DND-41 (cell line): Measurements from ENCODE around the gene RNF144A.

ENCODE experiments used
- ATAC-seq: fragments of 200-7000 bp; cut with Tn5 transposase; 3 replicates; pipeline ENCODE4 v1.9.1; 2021; ENCODE audit warnings: low read depth; ENCODE audit not compliant: insufficient read depth
- DNase-seq: peaks from one replicate; pipeline ENCODE4 v3.0.0-alpha.2; 2020
- H2AFZ ChIP-seq: 2 replicates; pipeline ENCODE4 v1.6.0; 2012; ENCODE audit warnings: low read depth, low read length
- H3K27ac ChIP-seq: 2 replicates; pipeline ENCODE4 v1.5.1; 2012; ENCODE audit warnings: low read length, inconsistent platforms
- H3K27me3 ChIP-seq: fragments of 200-600 bp; sonication (generic); 2 replicates; pipeline ENCODE4 v1.6.0; 2012; ENCODE audit warnings: low read length, mild to moderate bottlenecking, inconsistent platforms; ENCODE audit not compliant: insufficient read depth, poor library complexity
- H3K36me3 ChIP-seq: 2 replicates; pipeline ENCODE4 v1.5.1; 2012; ENCODE audit warnings: low read length, inconsistent platforms; ENCODE audit not compliant: insufficient read depth
- H3K4me1 ChIP-seq: 2 replicates; pipeline ENCODE4 v1.5.1; 2012; ENCODE audit warnings: mild to moderate bottlenecking, low read length; ENCODE audit not compliant: insufficient read depth
- H3K4me2 ChIP-seq: 2 replicates; pipeline ENCODE4 v1.6.0; 2012; ENCODE audit warnings: mild to moderate bottlenecking, moderate library complexity, low read length, inconsistent platforms; ENCODE audit not compliant: insufficient read depth
- H3K4me3 ChIP-seq, 2 experiments: fragments of 200-600 bp in 1 of 2; shearing (Covaris generic) in 1 of 2; 2 replicates each; pipeline ENCODE4 v1.5.1; 2012 to 2016; ENCODE audit warnings: inconsistent platforms in 2 of 2, low read length in 2 of 2, mild to moderate bottlenecking in 2 of 2, low read depth in 1 of 2, moderate library complexity in 1 of 2
- H3K79me2 ChIP-seq: 2 replicates; pipeline ENCODE4 v1.6.0; 2012; ENCODE audit warnings: low read length, inconsistent platforms; ENCODE audit not compliant: insufficient read depth
- H3K9ac ChIP-seq: 2 replicates; pipeline ENCODE4 v1.6.0; 2012; ENCODE audit warnings: low read depth, mild to moderate bottlenecking, inconsistent platforms, low read length, moderate library complexity
- H3K9me3 ChIP-seq: 2 replicates; pipeline ENCODE4 v1.5.1; 2012; ENCODE audit warnings: low read length, moderate library complexity, mild to moderate bottlenecking, inconsistent platforms; ENCODE audit not compliant: insufficient read depth, severe bottlenecking
- H4K20me1 ChIP-seq: 2 replicates; pipeline ENCODE4 v1.6.0; 2012; ENCODE audit warnings: low read length; ENCODE audit not compliant: insufficient read depth
- CTCF ChIP-seq: IDR thresholded peaks from 2 replicates; pipeline ENCODE4 v1.5.1; 2012; ENCODE audit warnings: borderline replicate concordance, low read length, moderate library complexity, mild to moderate bottlenecking; ENCODE audit not compliant: poor library complexity, severe bottlenecking; ENCODE audit errors: extremely low read depth
- EZH2 ChIP-seq: IDR thresholded peaks from 3 replicates; pipeline ENCODE4 v1.6.1; 2012; ENCODE audit warnings: borderline replicate concordance, low read depth, mild to moderate bottlenecking, moderate library complexity, low read length, inconsistent platforms; ENCODE audit not compliant: severe bottlenecking

Gene RNF144A

GRCh38 chr2:6932206-6932605, 15.0 kb downstream of the RNF144A start:
- peaks cover 15% of the 10 kb centered on the region for H3K36me3 ChIP-seq
- no peaks in the 10 kb centered on the region for H3K27me3 ChIP-seq
- H3K9ac ChIP-seq, result no peak overlapping the region
- no peak for ATAC-seq
- H3K4me3 ChIP-seq, result no peak overlapping the region
- peaks cover 38% of the 10 kb centered on the region for H3K4me1 ChIP-seq
- TF ChIP-seq CTCF (no peak), EZH2 (no peak)
- H3K79me2 ChIP-seq, result peaks cover 100% of the 10 kb centered on the region
- H3K27ac ChIP-seq, result no peak overlapping the region
- no peak for DNase-seq
- no peaks in the 10 kb centered on the region for H3K9me3 ChIP-seq
- H4K20me1 ChIP-seq, result peaks cover 70% of the 10 kb centered on the region
- no peak overlapping the region for H3K4me2 ChIP-seq
- no peak overlapping the region for H2AFZ ChIP-seq

- no peak overlapping the region for H3K4me2 ChIP-seq
- H3K9ac ChIP-seq, result no peak overlapping the region
- H3K27ac ChIP-seq, result no peak overlapping the region
- peaks cover 100% of the 10 kb centered on the region for H3K79me2 ChIP-seq
- H2AFZ ChIP-seq, result no peak overlapping the region
- TF ChIP-seq EZH2 (no peak), CTCF (no peak)
- DNase-seq (no peak), ATAC-seq (no peak)
- H3K36me3 ChIP-seq, result peaks cover 11% of the 10 kb centered on the region
- H3K27me3 ChIP-seq, result no peaks in the 10 kb centered on the region
- H4K20me1 ChIP-seq, result peaks cover 70% of the 10 kb centered on the region
- H3K4me3 ChIP-seq, result no peak overlapping the region
- peaks cover 33% of the 10 kb centered on the region for H3K4me1 ChIP-seq
- no peaks in the 10 kb centered on the region for H3K9me3 ChIP-seq
Observed at GRCh38 chr2:6932828-6933227, 15.6 kb downstream of the RNF144A start.

- H2AFZ ChIP-seq, result no peak overlapping the region
- ATAC-seq, result no peak
- H3K9me3 ChIP-seq, result no peaks in the 10 kb centered on the region
- 0 out of 2 replicates have a peak, but pooled peaks cover 4% of the 10 kb centered on the region for H3K36me3 ChIP-seq
- H3K27ac ChIP-seq, result no peak overlapping the region; the same call in 1 of the 2 replicates
- H3K79me2 ChIP-seq, result peaks cover 97% of the 10 kb centered on the region
- H3K4me3 ChIP-seq, result no peak overlapping the region
- peaks cover 22% of the 10 kb centered on the region for H3K4me1 ChIP-seq
- TF ChIP-seq CTCF (no peak), EZH2 (no peak)
- no peak for DNase-seq
- no peak overlapping the region for H3K9ac ChIP-seq
- no peaks in the 10 kb centered on the region for H3K27me3 ChIP-seq
- H3K4me2 ChIP-seq, result no peak overlapping the region
- H4K20me1 ChIP-seq, result peaks cover 63% of the 10 kb centered on the region
Observed at GRCh38 chr2:6933911-6934310, 16.7 kb downstream of the RNF144A start.

GRCh38 chr2:6934345-6934744, 17.1 kb downstream of the RNF144A start:
- Histone ChIP-seq H3K4me2 (no peak overlapping the region), H2AFZ (no peak overlapping the region), H3K4me3 (no peak overlapping the region), H3K79me2 (peaks cover 97% of the 10 kb centered on the region), H3K9ac (no peak overlapping the region), H4K20me1 (peaks cover 63% of the 10 kb centered on the region), H3K4me1 (peaks cover 18% of the 10 kb centered on the region), H3K27ac (no peak overlapping the region), H3K27me3 (no peaks in the 10 kb centered on the region), H3K36me3 (0 out of 2 replicates have a peak, but pooled peaks cover 4% of the 10 kb centered on the region), H3K9me3 (no peaks in the 10 kb centered on the region)
- no peak for TF ChIP-seq EZH2
- no peak for TF ChIP-seq CTCF
- DNase-seq (no peak), ATAC-seq (no peak)
